ENCODE results near the gene RDM1. TPM values are rescaled to one million over a fixed set of nuclear protein-coding genes. Genes with fewer than 3 reads are reported as not detected.
A peak's percentile ranks its signal among the peaks of the same experiment; 100 is the strongest.

The RDM1 gene
- total and polyA plus RNA-seq, 2 of the 4 experiments (the other 2 are of a cell fraction), result 0.18 TPM; not detected in 1

GRCh38 chr17:35879773-35880654 is 50.6 kb downstream of the RDM1 start, which contains the start of gene CCL5:
Gene CCL5 (minus strand): TSS chr17:35880360.
- Histone ChIP-seq H2AK5ac (ENCODE audit: low read depth, low read length) (no peak within 1 kb of the TSS), H3K36me3 (ENCODE audit: control insufficient read depth, insufficient read depth, low read length) (no peaks in the 10 kb centered on the region), H3K4ac (ENCODE audit: low read depth, low read length) (no peak within 1 kb of the TSS), H4K5ac (ENCODE audit: low read depth, low read length) (no peak within 1 kb of the TSS), H3K9me3 (ENCODE audit: control insufficient read depth, insufficient read depth, low read length) (no peaks in the 10 kb centered on the region), H3K56ac (ENCODE audit: extremely low read depth, insufficient read depth, low read length) (no peak within 1 kb of the TSS), H3K23ac (ENCODE audit: low read depth, low read length) (no peak within 1 kb of the TSS), H3K9ac (ENCODE audit: low read depth, low read length) (no peak within 1 kb of the TSS), H2AFZ (replicated peaks; ENCODE audit: low read length, poor library complexity) (no peak within 1 kb of the TSS), H4K20me1 (ENCODE audit: insufficient read depth, low read length) (no peaks in the 10 kb centered on the region), H2BK15ac (ENCODE audit: low read depth, low read length) (no peak within 1 kb of the TSS), H3K27ac (ENCODE audit: insufficient read depth, low read length) (no peak within 1 kb of the TSS), H2BK20ac (ENCODE audit: low read depth, low read length) (no peak within 1 kb of the TSS), H2BK120ac (ENCODE audit: low read depth, low read length) (no peak within 1 kb of the TSS), H3K4me3 (ENCODE audit: insufficient read depth, low read depth, low read length) (no peak within 1 kb of the TSS), H2AK9ac (replicated peaks; ENCODE audit: low read depth, low read length, poor library complexity) (no peak within 1 kb of the TSS), H2BK5ac (ENCODE audit: low read depth, low read length, poor library complexity, severe bottlenecking) (no peak within 1 kb of the TSS), H3K4me2 (ENCODE audit: low read depth, low read length) (no peak within 1 kb of the TSS), H4K91ac (ENCODE audit: insufficient read depth, low read depth, low read length) (no peak within 1 kb of the TSS), H3K4me1 (ENCODE audit: control insufficient read depth, insufficient read depth, low read length) (no peaks in the 10 kb centered on the region), H3K27me3 (ENCODE audit: control insufficient read depth, insufficient read depth, low read length) (peaks cover 3% of the 10 kb centered on the region; the same call in 1 of the 2 replicates), H3K18ac (ENCODE audit: low read depth, low read length) (no peak within 1 kb of the TSS), H3K79me1 (ENCODE audit: low read depth in 1 of 2, low read length in 2 of 2) (no peaks in the 10 kb centered on the region), H4K8ac (ENCODE audit: low read depth in 2 of 2, low read length in 2 of 2) (no peak within 1 kb of the TSS), H3K9me1 (ENCODE audit: insufficient read depth, low read length) (no peaks in the 10 kb centered on the region), H3K14ac (replicated peaks; ENCODE audit: low read depth, low read length) (no peak within 1 kb of the TSS)
- intact Hi-C loops (cut with micrococcal nuclease), result no loop called here
- BruUV-seq (replicated peaks), result no TSS peak
- WGBS, 2 experiments (ENCODE audit: extremely low coverage in 2 of 2, insufficient read length in 1 of 2), result 71% methylated on average over 7 of the region's 11 CpGs; no CpG with 5 or more reads in 1 of the 2 experiments
- ATAC-seq (ENCODE audit: low read depth), result no peak
- CTCF ChIA-PET, result no interaction called here
- POLR2A ChIA-PET (ENCODE audit: unreplicated experiment), result no interaction called here
- DNase-seq, result peak; percentile 13
- in situ Hi-C loops (cut with MboI; ENCODE audit: low sequenced_read_pairs), result no loop called here
- dilution Hi-C loops (cut with HindIII; ENCODE audit: low sequenced_read_pairs, unreplicated experiment), result no loop called here
- TF ChIP-seq RFX5 (IDR thresholded peaks at IDR 0.05; ENCODE audit: low read depth, low read length) (no peak), MAZ (IDR thresholded peaks at IDR 0.05; ENCODE audit: borderline replicate concordance, low read depth, low read length) (no peak), POLR2A (IDR thresholded peaks at IDR 0.05; ENCODE audit: low read depth, low read length) (no peak), SMC3 (IDR thresholded peaks at IDR 0.05; ENCODE audit: low read depth, low read length) (no peak), CEBPB (IDR thresholded peaks at IDR 0.05; ENCODE audit: low read depth, low read length) (no peak), MXI1 (IDR thresholded peaks at IDR 0.05; ENCODE audit: borderline replicate concordance, low read depth, low read length) (no peak), ELK1 (IDR thresholded peaks at IDR 0.05; ENCODE audit: borderline replicate concordance, low read depth, low read length) (no peak), USF2 (IDR thresholded peaks at IDR 0.05; ENCODE audit: low read depth, low read length) (no peak), RCOR1 (IDR thresholded peaks at IDR 0.05; ENCODE audit: insufficient replicate concordance, low read length) (no peak), MAFK (IDR thresholded peaks at IDR 0.05; ENCODE audit: low read depth, low read length) (no peak), NFE2L2 (IDR thresholded peaks at IDR 0.05; ENCODE audit: low read depth, low read length) (no peak), CTCF (conservative IDR thresholded peaks at IDR 0.05; ENCODE audit: low read depth, low read length) (no peak), RAD21 (IDR thresholded peaks at IDR 0.05; ENCODE audit: low read length) (no peak), CHD1 (IDR thresholded peaks at IDR 0.05; ENCODE audit: low read depth, low read length) (no peak), FOS (IDR thresholded peaks at IDR 0.05; ENCODE audit: low read depth, low read length) (no peak)
